Stimulated activated CD4-positive, alpha-beta T cell treated with anti-CD3 and anti-CD28 coated beads, Interleukin-4, amount 100 ng/mL, for 48 hours (primary cell): ENCODE measurements around the gene SIVA1.

Experiments used
- DNase-seq, 2 donors: peaks; one replicate each; pipeline ENCODE4 v3.0.0-alpha.2; 2020; ENCODE audit warnings: low read depth in 2 of 2

Gene SIVA1

GRCh38 chr14:104771374-104771773, 18.4 kb downstream of the SIVA1 start:
- DNase-seq, result no peak

- DNase-seq, result no peak
These were observed 19.2 kb downstream of the SIVA1 start for GRCh38 chr14:104771918-104772706.

- DNase-seq, result no peak
These were observed 20.0 kb downstream of the SIVA1 start for GRCh38 chr14:104772707-104773504.

- DNase-seq, result no peak
These were observed 20.8 kb downstream of the SIVA1 start for GRCh38 chr14:104773505-104774452.

GRCh38 chr14:104774453-104775072, 21.6 kb downstream of the SIVA1 start:
- DNase-seq, result no peak

GRCh38 chr14:104775073-104775489, 22.1 kb downstream of the SIVA1 start:
- DNase-seq, result no peak

- no peak for DNase-seq
These were observed 23.5 kb downstream of the SIVA1 start for GRCh38 chr14:104776481-104776880.

- no peak for DNase-seq
These were observed 24.2 kb downstream of the SIVA1 start for GRCh38 chr14:104776961-104777807.

GRCh38 chr14:104777808-104778249, 24.9 kb downstream of the SIVA1 start:
- no peak for DNase-seq

GRCh38 chr14:104778694-104779331, 25.9 kb downstream of the SIVA1 start:
- DNase-seq, result no peak

GRCh38 chr14:104779776-104780512, 27.0 kb downstream of the SIVA1 start:
- no peak for DNase-seq

- DNase-seq, result no peak
These were observed 27.6 kb downstream of the SIVA1 start for GRCh38 chr14:104780513-104781030.

GRCh38 chr14:104781271-104782077, 28.5 kb downstream of the SIVA1 start:
- DNase-seq, result no peak

GRCh38 chr14:104782086-104782807, 29.3 kb downstream of the SIVA1 start:
- no peak for DNase-seq

GRCh38 chr14:104782808-104783139, 29.8 kb downstream of the SIVA1 start:
- no peak for DNase-seq

GRCh38 chr14:104783484-104784217, 30.7 kb downstream of the SIVA1 start:
- DNase-seq, result no peak

GRCh38 chr14:104784218-104784568, 31.2 kb downstream of the SIVA1 start:
- no peak for DNase-seq
